ENCODE data around the gene MYL9.
"Not testable (repeated sequence)": the region's sequence is repeated elsewhere in the genome, so short reads cannot be mapped to it uniquely, and the experiment has no call there.

Gene MYL9

GRCh38 chr20:36549942-36550789, 8.8 kb downstream of the MYL9 start:
- no peak for DNase-seq

- DNase-seq: no peak
Observed at GRCh38 chr20:36550790-36551299, 9.5 kb downstream of the MYL9 start.

DNA sequence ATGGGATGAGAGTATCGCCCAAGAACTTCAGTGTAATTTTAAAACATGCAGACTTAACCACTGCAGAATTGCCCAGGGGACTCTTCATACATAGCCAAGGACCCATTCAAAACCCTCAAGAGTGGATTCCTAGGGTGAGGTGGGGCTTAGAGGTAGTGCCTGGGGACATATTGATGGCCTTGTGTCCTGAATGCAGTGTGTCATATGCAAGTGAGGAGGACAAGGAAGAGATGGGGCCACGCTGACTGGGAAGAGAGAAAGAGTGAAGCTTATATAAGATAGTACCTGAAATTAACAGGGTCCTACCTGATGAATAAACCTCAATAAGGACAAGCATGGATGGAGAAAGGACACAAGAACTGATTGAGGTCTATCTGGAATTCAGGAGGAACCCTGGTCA, 13.9 kb downstream of the MYL9 start:
- no peak for DNase-seq

- no peak for DNase-seq
Observed at GRCh38 chr20:36562724-36563123, 21.4 kb downstream of the MYL9 start.

- DNase-seq: no peak
Observed at GRCh38 chr20:36563374-36563773, 22.1 kb downstream of the MYL9 start.

DNA sequence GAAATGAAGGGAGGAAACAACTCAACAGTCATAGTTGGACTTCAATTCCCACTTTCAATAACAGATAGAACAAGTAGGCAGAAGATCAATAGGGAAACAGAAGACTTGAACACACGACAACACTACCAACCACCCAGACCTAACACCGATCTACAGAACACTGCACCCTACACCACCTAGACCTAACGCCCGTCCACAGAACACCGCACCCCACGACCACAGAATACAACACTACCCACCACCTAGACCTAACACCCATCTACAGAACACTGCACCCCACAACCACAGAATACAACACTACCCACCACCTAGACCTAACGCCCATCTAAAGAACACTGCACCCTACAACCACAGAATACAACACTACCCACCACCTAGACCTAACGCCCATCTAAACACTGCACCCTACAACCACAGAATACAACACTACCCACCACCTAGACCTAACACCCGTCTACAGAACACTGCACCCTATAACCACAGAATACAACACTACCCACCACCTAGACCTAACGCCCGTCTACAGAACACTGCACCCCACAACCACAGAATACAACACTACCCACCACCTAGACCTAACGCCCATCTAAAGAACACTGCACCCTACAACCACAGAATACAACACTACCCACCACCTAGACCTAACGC, 22.9 kb downstream of the MYL9 start:
- not testable (repeated sequence) for DNase-seq

GRCh38 chr20:36564726-36565121, 23.4 kb downstream of the MYL9 start:
- DNase-seq: not testable (repeated sequence)

GRCh38 chr20:36565520-36565919, 24.2 kb downstream of the MYL9 start:
- no peak for DNase-seq

DNA sequence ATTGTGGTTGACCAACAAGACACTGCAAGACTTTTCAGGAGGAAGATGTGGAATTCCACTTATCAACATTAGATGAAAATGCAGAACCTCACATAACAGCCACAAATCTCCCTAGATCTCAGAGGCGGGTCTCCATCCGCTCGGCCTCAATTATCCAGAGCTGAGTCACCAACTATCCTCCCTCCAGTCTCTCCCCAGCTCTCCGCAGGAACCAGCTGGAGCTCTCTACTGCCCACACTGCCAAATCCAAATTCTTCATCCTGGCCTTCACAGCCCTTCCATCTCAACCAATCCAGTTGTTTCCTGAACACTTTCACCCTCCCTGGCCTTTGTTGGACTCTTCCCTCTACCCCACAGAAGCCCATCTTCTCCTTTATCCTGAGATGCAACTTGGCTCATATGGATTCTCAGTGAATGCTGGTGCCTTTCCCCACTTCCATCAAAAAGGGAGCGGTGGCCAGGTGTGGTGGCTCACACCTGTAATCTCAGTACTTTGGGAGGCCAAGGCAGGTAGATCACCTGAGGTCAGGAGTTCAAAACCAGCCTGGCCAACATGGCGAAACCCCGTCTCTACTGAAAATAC, 28.6 kb downstream of the MYL9 start:
- DNase-seq: peak; percentile 14

DNA sequence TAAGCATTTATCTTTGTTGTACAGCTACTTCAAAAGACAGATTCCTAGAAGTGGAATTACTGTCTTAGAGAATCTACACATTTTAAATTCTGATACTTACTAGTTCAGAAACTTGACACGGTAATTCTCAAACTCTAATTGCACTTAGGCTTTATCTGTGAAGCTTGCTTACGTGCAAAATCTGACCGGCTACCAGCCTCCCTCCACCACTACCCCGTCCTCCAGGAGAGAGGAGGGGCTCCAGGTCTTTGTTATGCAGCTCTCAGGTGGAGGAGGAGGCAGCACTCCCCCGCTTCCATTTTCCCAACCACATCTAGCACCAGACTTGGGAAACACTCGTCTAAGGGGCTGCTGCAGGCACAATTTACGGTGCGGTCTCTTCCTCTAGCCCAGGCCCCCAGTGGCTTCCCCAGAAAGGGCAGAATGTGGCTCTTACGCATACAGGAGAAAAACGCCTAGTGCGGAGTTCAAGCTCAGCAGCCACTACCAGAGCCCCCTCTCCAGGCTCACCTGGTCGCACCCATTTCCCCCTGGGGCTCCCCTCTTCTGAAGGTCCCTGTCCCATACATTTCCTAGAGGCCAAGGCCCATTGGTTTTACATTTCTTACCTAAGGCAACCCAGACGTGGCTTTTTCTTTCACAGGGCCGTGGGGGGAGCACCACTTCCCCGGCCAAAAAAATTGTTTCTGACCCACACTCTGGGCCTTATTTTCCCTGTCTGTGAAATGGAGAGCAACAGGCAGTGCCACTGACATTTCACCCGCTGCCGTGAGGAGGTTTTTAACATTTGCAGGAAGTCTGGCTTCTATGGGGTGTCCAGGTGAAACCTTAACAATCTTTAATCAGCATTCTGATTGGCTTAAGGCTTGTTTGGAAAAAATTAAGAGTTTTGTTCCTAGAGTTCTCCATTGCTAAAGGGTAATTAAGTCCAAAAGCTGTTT, 30.5 kb downstream of the MYL9 start:
- DNase-seq: no peak

- no peak for DNase-seq
Observed at GRCh38 chr20:36572701-36573102, 31.4 kb downstream of the MYL9 start.

DNA sequence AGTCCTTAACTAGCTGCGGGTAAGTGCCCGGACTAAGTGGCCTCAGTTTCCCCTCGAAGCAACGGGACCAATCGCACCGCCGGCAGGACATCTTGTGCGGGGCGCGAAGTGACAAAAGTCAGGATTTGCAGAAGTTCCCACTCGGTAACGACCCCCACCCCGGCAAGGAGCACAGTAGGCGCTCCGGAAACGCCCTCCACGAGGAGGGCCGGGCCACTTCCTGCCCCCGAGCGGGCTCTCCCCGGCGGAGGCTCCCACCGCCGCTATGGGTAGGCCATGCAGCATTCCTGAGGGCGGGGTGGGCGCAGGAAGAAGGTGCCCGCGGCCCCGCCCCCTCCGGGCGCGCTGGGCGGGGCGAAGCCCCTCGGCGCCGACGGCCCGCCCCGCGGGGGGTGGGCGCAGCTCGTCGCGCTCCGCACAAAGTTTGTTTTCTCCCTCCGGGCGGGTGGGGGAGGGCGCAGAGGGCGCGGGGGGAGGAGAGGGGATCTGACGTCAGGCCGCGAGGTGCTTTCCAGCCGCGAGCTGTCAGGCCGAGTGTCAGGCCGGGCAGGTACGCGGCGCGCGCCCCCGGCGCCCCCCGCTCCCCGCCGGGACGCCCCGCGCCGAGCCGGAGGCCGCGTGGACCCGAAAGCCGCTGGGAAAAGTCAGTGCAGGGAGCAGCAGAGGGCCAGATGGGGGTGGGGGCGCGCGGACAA, 31.9 kb downstream of the MYL9 start, which contains the start of gene TGIF2:
Gene TGIF2 (plus strand): TSS at position 495 of the 695 bp plus-strand sequence. CDS start 5,178 bp downstream, outside the sequence.
- DNase-seq: peak; percentile 82

GRCh38 chr20:36573798-36574365, 32.6 kb downstream of the MYL9 start:
- no peak for DNase-seq

- DNase-seq: peak; percentile 38
Observed at GRCh38 chr20:36574366-36575135, 33.2 kb downstream of the MYL9 start.

GRCh38 chr20:36576081-36576445, 34.7 kb downstream of the MYL9 start:
- DNase-seq: no peak

DNA sequence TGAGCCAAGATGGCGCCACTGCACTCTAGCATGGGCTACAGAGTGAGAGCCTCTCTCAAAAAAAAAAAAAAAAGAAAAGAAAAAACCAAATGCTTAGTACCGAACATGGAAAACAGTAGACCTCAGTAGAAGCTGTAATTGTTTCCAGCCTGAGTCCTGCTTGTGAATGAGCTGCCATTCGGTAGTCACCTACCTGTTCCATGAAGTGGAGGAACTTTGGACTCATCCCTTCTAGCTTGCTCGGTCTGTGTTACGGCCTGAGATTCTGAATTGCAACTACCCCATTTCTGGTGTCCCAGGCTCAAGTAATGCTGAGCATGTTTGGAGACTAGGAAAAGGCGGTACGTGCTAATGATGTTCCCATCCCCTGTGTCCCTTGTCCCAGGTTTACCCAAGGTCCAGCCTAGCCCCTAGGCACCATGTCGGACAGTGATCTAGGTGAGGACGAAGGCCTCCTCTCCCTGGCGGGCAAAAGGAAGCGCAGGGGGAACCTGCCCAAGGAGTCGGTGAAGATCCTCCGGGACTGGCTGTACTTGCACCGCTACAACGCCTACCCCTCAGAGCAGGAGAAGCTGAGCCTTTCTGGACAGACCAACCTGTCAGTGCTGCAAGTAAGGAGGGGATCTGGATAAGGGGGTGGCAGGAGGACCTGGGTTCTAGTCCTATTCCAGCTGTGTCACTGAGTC, 37.2 kb downstream of the MYL9 start:
- DNase-seq: no peak

- DNase-seq: no peak
Observed at GRCh38 chr20:36579996-36580545, 38.8 kb downstream of the MYL9 start.

- DNase-seq: no peak
Observed at GRCh38 chr20:36582322-36582721, 41.0 kb downstream of the MYL9 start.

DNA sequence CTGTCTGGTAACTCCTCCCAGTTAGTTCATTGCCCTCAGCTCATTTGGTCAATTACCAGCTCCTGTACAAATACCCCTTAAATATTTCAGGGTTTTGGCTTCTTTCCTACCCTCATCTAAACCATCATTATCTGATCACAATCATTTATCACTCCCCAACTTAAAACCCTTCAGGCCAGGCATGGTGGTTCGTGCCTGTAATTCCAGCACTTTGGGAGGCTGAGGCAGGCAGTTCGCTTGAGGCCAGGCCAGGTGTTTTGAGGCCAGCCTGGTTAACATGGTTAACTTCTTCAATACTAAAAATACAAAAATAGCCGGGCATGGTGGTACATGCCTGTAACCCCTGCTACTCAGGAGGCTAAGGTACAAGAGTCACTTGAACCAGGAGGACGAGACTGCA, 41.5 kb downstream of the MYL9 start:
- no peak for DNase-seq

DNA sequence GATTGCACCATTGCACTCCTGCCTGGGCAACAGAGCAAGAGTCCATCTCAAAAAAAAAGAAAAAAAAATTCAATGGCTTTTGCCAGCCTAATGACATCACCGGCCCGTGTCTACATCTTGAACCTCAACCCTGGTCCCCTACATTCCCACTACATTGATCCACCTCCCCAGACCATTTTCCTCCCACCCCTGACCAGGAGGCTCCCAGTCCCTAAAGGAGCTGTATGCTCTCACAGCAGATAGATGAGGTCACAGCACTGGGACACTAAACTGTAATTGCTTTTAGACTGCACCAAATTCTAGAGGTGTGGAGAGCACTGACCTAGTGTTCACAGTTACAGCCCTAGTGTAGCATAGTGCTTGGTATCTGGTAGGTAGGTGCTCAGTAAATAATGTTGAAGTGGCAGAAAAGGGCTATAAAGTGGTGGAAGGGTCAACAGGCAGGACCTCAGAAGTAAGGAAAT, 42.7 kb downstream of the MYL9 start:
- DNase-seq: no peak

Measured in T1000 (cell line).